Common myeloid progenitor, CD34-positive (primary cell): ENCODE results near the gene TLX3.
"Not testable (repeated sequence)": the region's sequence is repeated elsewhere in the genome, so short reads cannot be mapped to it uniquely, and the experiment has no call there.

Experiments used
- CTCF ChIA-PET: fragments of 350-600 bp; sonication (Branson Sonifier 250); formaldehyde crosslinking; loops from one replicate; lab custom pipeline; 2021; ENCODE audit warnings: antibody characterized with exemption; lab: Charles Lee
- POLR2A ChIA-PET: fragments of 350-600 bp; sonication (Branson Sonifier 250); formaldehyde crosslinking; loops from one replicate; lab custom pipeline; 2021; ENCODE audit warnings: antibody characterized with exemption; lab: Charles Lee
- DNase-seq, 3 donors: peaks; one replicate each; pipeline versions ENCODE4 v3.0.0 to v3.0.0-alpha.2; 2013
- H3K27ac ChIP-seq, 2 experiments: 1 replicate in 1 of 2; 2 replicates in 1 of 2; pipeline ENCODE4 v1.7.0; 2013; ENCODE audit warnings: inconsistent platforms in 2 of 2, low read length in 2 of 2, mild to moderate bottlenecking in 2 of 2, low read depth in 1 of 2, moderate library complexity in 1 of 2; ENCODE audit not compliant: severe bottlenecking in 2 of 2, insufficient read depth in 1 of 2, poor library complexity in 1 of 2
- H3K27me3 ChIP-seq, 5 experiments: replicated peaks in 2 of 5; 1 replicate in 3 of 5; 2 replicates in 2 of 5; pipeline versions ENCODE4 v1.6.1 to v1.7.0; 2013; ENCODE audit warnings: low read length in 4 of 5, mild to moderate bottlenecking in 2 of 5, moderate library complexity in 2 of 5, inconsistent platforms in 1 of 5; ENCODE audit not compliant: insufficient read depth in 5 of 5, control insufficient read depth in 4 of 5
- H3K36me3 ChIP-seq, 4 experiments: 1 replicate in 2 of 4; 2 replicates in 2 of 4; pipeline versions ENCODE4 v1.6.1 to v1.7.0; 2013; ENCODE audit warnings: low read length in 3 of 4, control low read depth in 1 of 4, mild to moderate bottlenecking in 1 of 4; ENCODE audit not compliant: control insufficient read depth in 4 of 4, insufficient read depth in 4 of 4
- H3K4me1 ChIP-seq, 4 experiments: 1 replicate in 3 of 4; 2 replicates in 1 of 4; pipeline versions ENCODE4 v1.6.1 to v1.7.1; 2013; ENCODE audit warnings: low read length in 3 of 4, mild to moderate bottlenecking in 3 of 4, control low read depth in 1 of 4, inconsistent platforms in 1 of 4, moderate library complexity in 1 of 4; ENCODE audit not compliant: control insufficient read depth in 4 of 4, insufficient read depth in 4 of 4; ENCODE audit errors: control extremely low read depth in 1 of 4
- H3K4me3 ChIP-seq, 7 experiments: 1 replicate in 4 of 7; 2 replicates in 3 of 7; pipeline versions ENCODE4 v1.5.1 to v1.7.0; 2013; ENCODE audit warnings: mild to moderate bottlenecking in 7 of 7, low read length in 6 of 7, moderate library complexity in 6 of 7, inconsistent platforms in 2 of 7, low read depth in 2 of 7, control low read depth in 1 of 7; ENCODE audit not compliant: insufficient read depth in 4 of 7, control insufficient read depth in 1 of 7; ENCODE audit errors: extremely low read depth in 1 of 7
- H3K9me3 ChIP-seq, 5 experiments: 1 replicate in 4 of 5; 2 replicates in 1 of 5; pipeline versions ENCODE4 v1.6.1 to v1.7.1; 2013; ENCODE audit warnings: low read length in 4 of 5, mild to moderate bottlenecking in 2 of 5, inconsistent platforms in 1 of 5, low read depth in 1 of 5, moderate library complexity in 1 of 5; ENCODE audit not compliant: control insufficient read depth in 4 of 5, insufficient read depth in 2 of 5; ENCODE audit errors: control extremely low read depth in 1 of 5
- WGBS: methylation state at CpG from one replicate; pipeline ENCODE4 v1.1.5; 2013; ENCODE audit not compliant: insufficient coverage; 5-methylcytosine and 5-hydroxymethylcytosine counted together

TLX3 gene

DNA sequence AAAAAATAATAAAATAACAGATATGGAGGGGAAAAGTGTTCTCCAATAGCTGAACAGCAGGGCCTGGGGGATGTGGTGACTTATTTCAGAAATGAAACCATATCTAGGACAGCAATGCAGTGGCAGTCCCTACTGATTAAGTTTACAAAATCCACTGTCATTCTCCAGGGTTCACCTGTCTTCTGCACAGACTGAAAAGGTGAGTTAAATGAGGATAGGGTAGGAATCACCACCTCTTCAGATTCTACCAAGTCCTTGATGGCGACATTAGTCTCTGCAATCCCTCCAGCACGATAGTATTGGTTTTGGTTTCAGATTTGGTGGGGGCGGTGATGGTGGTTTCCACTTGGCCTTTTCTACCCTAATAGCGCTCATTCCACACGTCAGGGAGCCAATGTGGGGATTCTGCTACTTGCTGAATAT lies 46.3 kb downstream of the TLX3 start:
- WGBS, result no CpG with 5 or more reads among the region's 5 CpGs
- no peaks in the 10 kb centered on the region for H3K4me1 ChIP-seq
- H3K9me3 ChIP-seq, result no peaks in the 10 kb centered on the region
- POLR2A ChIA-PET, result no interaction called here
- no peak for DNase-seq
- no peaks in the 10 kb centered on the region for H3K36me3 ChIP-seq
- H3K27ac ChIP-seq, result no peak overlapping the region
- CTCF ChIA-PET, result interaction anchor here (0.8 to 3.9 kb wide), 3 partner anchors 11 to 151 kb away, joined by 3 to 25 read pairs (median 3); no protein-coding TSS in a partner anchor
- no peak overlapping the region for H3K4me3 ChIP-seq
- H3K27me3 ChIP-seq, result no peaks in the 10 kb centered on the region

DNA sequence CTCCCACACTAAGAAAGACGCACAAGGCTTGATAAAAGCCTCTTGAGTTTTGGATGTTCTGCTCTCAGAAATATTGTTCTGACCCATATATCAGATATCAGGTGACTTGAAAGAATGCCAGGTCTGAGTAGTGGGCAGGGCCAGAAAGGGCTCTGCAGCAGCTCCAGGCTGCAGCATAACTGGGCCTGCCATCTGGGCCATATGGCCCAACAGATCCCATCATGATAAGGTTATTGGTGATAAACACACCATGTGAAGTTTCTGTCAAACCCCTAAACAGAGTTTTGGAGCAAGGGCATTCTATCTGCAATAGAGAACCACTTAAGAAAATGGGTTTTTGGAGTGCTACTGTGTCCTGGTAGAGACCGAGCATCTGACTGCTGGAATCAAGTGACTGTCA lies 48.8 kb downstream of the TLX3 start:
- Histone ChIP-seq H3K36me3 (no peaks in the 10 kb centered on the region), H3K4me3 (no peak overlapping the region), H3K9me3 (no peaks in the 10 kb centered on the region), H3K27ac (no peak overlapping the region), H3K27me3 (no peaks in the 10 kb centered on the region), H3K4me1 (no peaks in the 10 kb centered on the region)
- 100% methylated on average over 2 of the region's 2 CpGs for WGBS
- CTCF ChIA-PET, result interaction anchor here (0.9 kb wide), 1 partner anchor 16 kb away, joined by 3 read pairs; no protein-coding TSS in a partner anchor
- DNase-seq, result no peak
- POLR2A ChIA-PET, result no interaction called here

DNA sequence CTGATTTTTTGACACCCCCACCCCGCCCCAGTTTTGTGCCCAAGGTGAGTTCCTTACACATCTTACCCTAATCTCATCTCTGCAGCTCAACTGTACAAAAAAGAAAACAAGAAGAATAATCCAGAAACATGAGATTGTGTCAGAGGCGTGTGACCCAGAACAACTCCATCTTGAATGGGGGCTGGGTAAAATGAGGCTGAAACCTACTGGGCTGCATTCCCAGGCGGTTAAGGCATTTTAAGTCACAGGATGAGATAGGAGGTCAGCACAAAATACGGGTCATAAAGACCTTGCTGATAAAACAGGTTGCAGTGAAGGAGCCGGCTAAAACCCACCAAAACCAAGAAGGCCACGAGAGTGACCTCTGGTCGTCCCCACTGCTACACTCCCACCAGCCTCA lies 52.1 kb downstream of the TLX3 start:
- WGBS, result 84% methylated on average over 7 of the region's 7 CpGs
- POLR2A ChIA-PET, H3K4me3 ChIP-seq, DNase-seq, H3K27me3 ChIP-seq, H3K4me1 ChIP-seq, H3K27ac ChIP-seq, H3K9me3 ChIP-seq, H3K36me3 ChIP-seq: not testable (repeated sequence)
- CTCF ChIA-PET, result interaction anchor here (0.6 kb wide), 1 partner anchor 796 kb away, joined by 3 read pairs; no protein-coding TSS in a partner anchor
